Ascending aorta (tissue), 2 donors: ENCODE measurements around the gene KIF16B. TPM values are rescaled to one million over a fixed set of nuclear protein-coding genes. Genes with fewer than 3 reads are reported as not detected.
"Not testable (repeated sequence)": the region's sequence is repeated elsewhere in the genome, so short reads cannot be mapped to it uniquely, and the experiment has no call there.

Experiments used
- DNase-seq, 2 donors: peaks; one replicate each; pipeline ENCODE4 v3.0.0-alpha.2; 2019; ENCODE audit warnings: low spot score in 2 of 2
- H3K27ac ChIP-seq, 2 donors: fragments of 200-600 bp; sonication (generic); one replicate each; pipeline ENCODE4 v1.5.1; 2016 to 2017; ENCODE audit warnings: mild to moderate bottlenecking in 1 of 2
- H3K27me3 ChIP-seq: fragments of 200-600 bp; sonication (generic); one replicate; pipeline ENCODE4 v1.5.1; 2017
- H3K36me3 ChIP-seq, 2 donors: fragments of 200-600 bp; sonication (generic); one replicate each; pipeline ENCODE4 v1.5.1; 2016
- H3K4me1 ChIP-seq, 2 donors: fragments of 200-600 bp; sonication (generic); one replicate each; pipeline ENCODE4 v1.5.1; 2016 to 2017; ENCODE audit warnings: mild to moderate bottlenecking in 1 of 2
- H3K4me3 ChIP-seq, 2 donors: fragments of 200-600 bp; sonication (generic); one replicate each; pipeline ENCODE4 v1.5.1; 2016 to 2017; ENCODE audit warnings: mild to moderate bottlenecking in 1 of 2
- H3K9me3 ChIP-seq, 2 donors: fragments of 200-600 bp; sonication (generic); one replicate each; pipeline ENCODE4 v1.5.1; 2016
- intact Hi-C: fragments of 100-400 bp; cut with DNase I; formaldehyde crosslinking; loops from one replicate; pipeline ENCODE4 v1.15.1; 2023
- total RNA-seq: library from RNA; depleted of rRNA; stranded (reverse); fragments of >200 nt; gene quantifications from one replicate; pipeline ENCODE4 v1.1.0, GENCODE V29; 2016
- TF ChIP-seq, protein P1 (sequence below), 3 experiments: fragments of 200-600 bp in 2 of 3; fragments of 450-650 bp in 1 of 3; sonication (generic) in 2 of 3; IDR thresholded peaks; one replicate each; pipeline ENCODE4 v1.5.1; 2016 to 2019; ENCODE audit warnings: antibody characterized with exemption in 3 of 3, mild to moderate bottlenecking in 1 of 3, moderate library complexity in 1 of 3

The KIF16B gene
- total RNA-seq, 1 donor from 2014 or later: 6.3 TPM

DNA sequence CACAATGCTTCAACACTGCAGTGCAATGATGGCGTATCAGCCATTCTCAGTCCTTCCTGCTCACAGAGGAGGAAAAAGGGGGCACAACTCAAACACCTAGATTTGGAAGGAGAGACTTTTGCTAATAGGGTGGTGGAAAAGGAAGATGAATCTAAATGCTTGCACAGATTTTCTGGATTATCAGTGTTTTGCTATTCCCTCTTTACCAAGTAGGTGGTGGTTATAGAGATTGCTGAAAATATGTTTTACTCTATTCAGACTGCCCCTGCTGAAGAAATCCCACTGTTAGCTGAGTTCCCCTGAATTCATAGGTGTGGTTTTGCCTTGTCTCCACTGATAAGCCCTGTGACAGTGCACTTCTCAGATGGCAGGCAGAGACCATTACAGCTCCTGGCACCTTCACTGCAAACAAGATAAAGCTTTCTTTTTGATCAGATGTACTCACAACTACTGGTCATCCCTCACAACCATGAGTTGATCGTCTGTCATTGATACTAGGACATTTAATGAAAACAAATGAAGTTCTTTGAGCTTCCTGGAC, 311.4 kb downstream of the KIF16B start:
- intact Hi-C loops: no loop called here

DNA sequence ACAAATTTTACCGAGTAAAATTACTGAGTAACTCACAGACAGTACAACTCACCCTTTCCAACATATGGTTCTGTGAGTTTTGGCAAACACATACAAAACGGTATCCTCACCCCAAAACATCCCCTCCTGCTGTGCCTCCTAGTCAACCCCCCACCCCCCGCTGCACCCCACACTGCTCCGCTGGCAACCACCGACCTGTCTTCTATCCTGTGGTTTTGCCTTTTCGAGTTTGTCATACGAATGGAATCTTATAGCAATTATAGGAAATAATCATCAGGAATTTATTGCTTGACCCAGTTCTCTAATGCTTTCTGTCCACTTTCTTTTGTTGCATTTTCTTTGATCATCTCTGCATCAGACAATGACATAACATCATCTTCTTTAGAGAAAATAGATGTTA, 312.3 kb downstream of the KIF16B start:
- no peak overlapping the region for H3K4me3 ChIP-seq
- no peaks in the 10 kb centered on the region for H3K4me1 ChIP-seq
- H3K9me3 ChIP-seq: no peaks in the 10 kb centered on the region
- intact Hi-C loops: no loop called here
- DNase-seq: no peak
- TF ChIP-seq, protein P1, sequence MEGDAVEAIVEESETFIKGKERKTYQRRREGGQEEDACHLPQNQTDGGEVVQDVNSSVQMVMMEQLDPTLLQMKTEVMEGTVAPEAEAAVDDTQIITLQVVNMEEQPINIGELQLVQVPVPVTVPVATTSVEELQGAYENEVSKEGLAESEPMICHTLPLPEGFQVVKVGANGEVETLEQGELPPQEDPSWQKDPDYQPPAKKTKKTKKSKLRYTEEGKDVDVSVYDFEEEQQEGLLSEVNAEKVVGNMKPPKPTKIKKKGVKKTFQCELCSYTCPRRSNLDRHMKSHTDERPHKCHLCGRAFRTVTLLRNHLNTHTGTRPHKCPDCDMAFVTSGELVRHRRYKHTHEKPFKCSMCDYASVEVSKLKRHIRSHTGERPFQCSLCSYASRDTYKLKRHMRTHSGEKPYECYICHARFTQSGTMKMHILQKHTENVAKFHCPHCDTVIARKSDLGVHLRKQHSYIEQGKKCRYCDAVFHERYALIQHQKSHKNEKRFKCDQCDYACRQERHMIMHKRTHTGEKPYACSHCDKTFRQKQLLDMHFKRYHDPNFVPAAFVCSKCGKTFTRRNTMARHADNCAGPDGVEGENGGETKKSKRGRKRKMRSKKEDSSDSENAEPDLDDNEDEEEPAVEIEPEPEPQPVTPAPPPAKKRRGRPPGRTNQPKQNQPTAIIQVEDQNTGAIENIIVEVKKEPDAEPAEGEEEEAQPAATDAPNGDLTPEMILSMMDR (IDR thresholded peaks at IDR 0.05): no peak
- H3K36me3 ChIP-seq: no peaks in the 10 kb centered on the region
- H3K27ac ChIP-seq: no peak overlapping the region
- no peaks in the 10 kb centered on the region for H3K27me3 ChIP-seq

More for the DNA sequence above, 311.4 kb downstream of the KIF16B start:
- no peak for DNase-seq
- Histone ChIP-seq H3K27ac (no peak overlapping the region), H3K27me3 (no peaks in the 10 kb centered on the region), H3K4me1 (no peaks in the 10 kb centered on the region), H3K9me3 (no peaks in the 10 kb centered on the region), H3K4me3 (no peak overlapping the region), H3K36me3 (no peaks in the 10 kb centered on the region)
- TF ChIP-seq, protein P1 (IDR thresholded peaks at IDR 0.05): no peak

DNA sequence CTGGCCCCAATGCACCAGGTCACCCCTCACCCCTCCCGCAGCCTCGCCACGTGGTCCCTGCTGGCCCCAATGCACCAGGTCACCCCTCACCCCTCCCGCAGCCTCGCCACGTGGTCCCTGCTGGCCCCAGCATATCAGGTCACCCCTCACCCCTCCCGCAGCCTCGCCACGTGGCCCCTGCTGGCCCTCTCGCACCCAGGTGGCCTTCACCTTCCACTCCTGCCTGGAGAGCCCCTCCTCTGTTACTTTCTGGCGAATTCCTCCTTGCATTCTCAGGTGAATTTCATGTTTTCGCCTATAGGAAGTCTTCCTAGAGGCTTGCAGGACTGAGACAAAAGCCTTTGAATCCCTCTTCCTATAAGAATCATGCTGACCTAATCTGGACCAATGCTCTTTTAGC, 313.1 kb downstream of the KIF16B start:
- H3K27ac ChIP-seq: not testable (repeated sequence)

DNA sequence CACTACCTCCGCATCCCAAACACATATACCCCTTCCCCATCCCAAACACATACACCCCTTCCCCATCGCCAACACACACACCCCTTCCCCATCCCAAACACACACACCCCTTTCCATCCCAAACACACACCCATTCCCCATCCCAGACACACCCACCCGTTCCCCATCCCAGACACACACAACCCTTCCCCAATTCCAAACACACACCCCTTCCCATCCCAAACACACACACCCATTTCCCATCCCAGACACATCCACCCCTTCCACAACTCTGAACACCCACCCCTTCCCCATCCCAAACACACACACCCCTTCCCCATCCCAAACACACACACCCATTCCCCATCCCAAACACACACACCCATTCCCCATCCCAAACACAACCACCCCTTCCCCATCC, 314.5 kb downstream of the KIF16B start:
- H3K36me3 ChIP-seq: no peaks in the 10 kb centered on the region
- TF ChIP-seq, protein P1 (IDR thresholded peaks at IDR 0.05): no peak
- H3K4me1 ChIP-seq: no peaks in the 10 kb centered on the region
- intact Hi-C loops: no loop called here
- no peaks in the 10 kb centered on the region for H3K9me3 ChIP-seq
- no peak for DNase-seq
- H3K27ac ChIP-seq: no peak overlapping the region
- H3K27me3 ChIP-seq: no peaks in the 10 kb centered on the region
- no peak overlapping the region for H3K4me3 ChIP-seq

More for the DNA sequence above, 313.1 kb downstream of the KIF16B start:
- intact Hi-C loops, H3K36me3 ChIP-seq, H3K9me3 ChIP-seq, H3K4me1 ChIP-seq, H3K27me3 ChIP-seq, H3K4me3 ChIP-seq, DNase-seq: not testable (repeated sequence)

DNA sequence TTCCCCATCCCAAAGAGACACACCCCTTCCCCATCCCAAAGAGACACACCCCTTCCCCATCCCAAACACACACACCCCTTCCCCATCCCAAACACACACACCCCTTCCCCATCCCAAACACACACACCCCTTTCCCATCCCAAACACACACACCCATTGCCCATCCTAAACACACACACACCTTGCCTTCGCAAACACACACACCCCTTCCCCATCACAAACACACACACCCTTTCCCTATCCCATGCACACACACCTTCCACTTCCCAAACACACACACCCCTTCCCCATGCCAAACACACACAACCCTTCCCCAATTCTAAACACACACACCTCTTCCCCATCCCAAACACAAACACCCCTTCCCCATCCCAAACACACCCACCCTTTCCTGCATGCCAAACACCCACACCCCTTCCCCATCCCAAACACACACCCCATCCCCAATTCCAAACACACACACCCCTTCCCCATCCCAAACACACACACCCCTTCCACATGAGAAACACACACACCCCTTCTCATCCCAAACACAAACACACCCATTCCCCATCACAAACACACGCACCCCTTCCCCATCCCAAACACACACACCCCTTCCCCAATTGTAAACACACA, 315.3 kb downstream of the KIF16B start:
- H3K27me3 ChIP-seq: no peaks in the 10 kb centered on the region
- intact Hi-C loops: no loop called here
- no peak for DNase-seq
- no peak overlapping the region for H3K4me3 ChIP-seq
- TF ChIP-seq, protein P1 (IDR thresholded peaks at IDR 0.05): no peak
- no peak overlapping the region for H3K27ac ChIP-seq
- no peaks in the 10 kb centered on the region for H3K9me3 ChIP-seq
- no peaks in the 10 kb centered on the region for H3K4me1 ChIP-seq
- no peaks in the 10 kb centered on the region for H3K36me3 ChIP-seq

DNA sequence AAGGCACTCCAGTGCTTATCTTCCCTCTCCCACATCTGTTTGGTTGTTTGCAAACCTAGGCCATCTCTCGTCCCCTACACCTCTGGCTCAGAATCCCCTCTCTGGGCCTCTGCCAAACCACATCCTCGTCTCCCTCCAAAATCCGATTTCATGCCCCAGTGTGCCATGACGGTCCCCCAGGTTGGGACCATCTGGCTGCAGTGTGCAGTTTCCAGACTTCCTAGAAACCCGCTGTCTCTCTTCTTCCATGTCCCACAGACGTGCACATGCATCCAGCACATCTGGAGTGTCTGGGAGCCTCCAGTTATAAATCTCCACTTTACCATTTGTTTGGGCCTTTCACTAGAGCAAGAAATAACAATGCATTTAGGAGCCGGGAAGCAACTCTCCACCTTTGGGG, 316.2 kb downstream of the KIF16B start:
- no peaks in the 10 kb centered on the region for H3K4me1 ChIP-seq
- no peak overlapping the region for H3K27ac ChIP-seq
- no peaks in the 10 kb centered on the region for H3K36me3 ChIP-seq
- no peaks in the 10 kb centered on the region for H3K27me3 ChIP-seq
- no peak overlapping the region for H3K4me3 ChIP-seq
- DNase-seq: no peak
- H3K9me3 ChIP-seq: no peaks in the 10 kb centered on the region
- TF ChIP-seq, protein P1 (IDR thresholded peaks at IDR 0.05): no peak
- intact Hi-C loops: no loop called here
